ENCODE data around the gene LRRC46. TPM values are rescaled to one million over a fixed set of nuclear protein-coding genes. Genes with fewer than 3 reads are reported as not detected.
A peak's percentile ranks its signal among the peaks of the same experiment; 100 is the strongest.

LRRC46 gene
- total and polyA plus RNA-seq, 9 of the 15 experiments (the other 6 are each of a cell fraction or from before 2014, with no cell fraction given), result 0.39 to 1.4 (median 0.53) TPM; not detected in 1

GRCh38 chr17:47872651-47873161, 41.2 kb downstream of the LRRC46 start:
- POLR2A ChIA-PET, result interaction anchor here (0.5 to 1.6 kb wide), 3 partner anchors 12 to 733 kb away, joined by 3 to 6 read pairs (median 4); no protein-coding TSS in a partner anchor
- no peak for TF ChIP-seq ZNF609 (CRISPR knock-in tag; IDR thresholded peaks at IDR 0.05; ENCODE audit: borderline replicate concordance)
- 0 out of 2 replicates have a peak, but pooled peaks have one; percentile 66 for TF ChIP-seq RBM14 (IDR thresholded peaks at IDR 0.05; ENCODE audit: borderline replicate concordance, insufficient read depth, low read depth, low read length)
- no peak for TF ChIP-seq ZNF76 (CRISPR knock-in tag; IDR thresholded peaks at IDR 0.05; ENCODE audit: borderline replicate concordance)
- no peak for TF ChIP-seq TSHZ1 (CRISPR knock-in tag; IDR thresholded peaks at IDR 0.05)
- TF ChIP-seq TFAP4 (CRISPR knock-in tag; IDR thresholded peaks at IDR 0.05; ENCODE audit: borderline replicate concordance), result peak; percentile 27; the same call in 1 of the 2 replicates

More at GRCh38 chr17:47872651-47873161, 41.2 kb downstream of the LRRC46 start:
- peaks cover 47 to 55% of the 10 kb centered on the region in 2 experiments for H3K4me1 ChIP-seq (replicated peaks in 1 of 2; ENCODE audit: control insufficient read depth in 2 of 2, insufficient read depth in 2 of 2, low read length in 2 of 2)
- no peaks in the 10 kb centered on the region for H3K36me3 ChIP-seq (ENCODE audit: control insufficient read depth, insufficient read depth, low read length)
- no peak overlapping the region for H3K4me3 ChIP-seq
- WGBS (ENCODE audit: insufficient coverage, low coverage, missing lambda C conversion rate), result 65% methylated on average over 15 of the region's 15 CpGs
- no peak overlapping the region for H3K4me2 ChIP-seq (ENCODE audit: insufficient read depth, low read length)
- CTCF ChIA-PET (ENCODE audit: low intra/inter-chr PET ratio), result no interaction called here
- no peaks in the 10 kb centered on the region for H3K9me1 ChIP-seq (ENCODE audit: control insufficient read depth, insufficient read depth, low read length)
- peak overlapping the region in 1 of 2 experiments; percentile 74; a peak in 2 of 4 replicates for H3K9ac ChIP-seq (ENCODE audit: insufficient read depth in 1 of 2, low read depth in 2 of 2, low read length in 2 of 2)
- FAIRE-seq, result no peak
- in situ Hi-C loops (cut with MboI), result no loop called here
- no peak overlapping the region for H2AFZ ChIP-seq (ENCODE audit: low read depth, low read length)
- no peak for ATAC-seq
- intact Hi-C loops (cut with micrococcal nuclease), result no loop called here
- no peaks in the 10 kb centered on the region for H3K9me3 ChIP-seq (replicated peaks; ENCODE audit: control insufficient read depth, insufficient read depth, low read depth, low read length)
- H3K27me3 ChIP-seq (ENCODE audit: control insufficient read depth in 2 of 2, insufficient read depth in 2 of 2, low read length in 2 of 2), result no peaks in the 10 kb centered on the region
- no peaks in the 10 kb centered on the region for H3K79me2 ChIP-seq (ENCODE audit: control insufficient read depth, insufficient read depth, low read length)
- no peak for DNase-seq (ENCODE audit: extremely low read depth in 1 of 4, low spot score in 3 of 4)
- no TSS peak for BruUV-seq (replicated peaks)
- no peaks in the 10 kb centered on the region for H4K20me1 ChIP-seq (replicated peaks; ENCODE audit: control insufficient read depth, insufficient read depth, low read length)
- no peak overlapping the region for H3K27ac ChIP-seq (ENCODE audit: extremely low read depth, low read depth, low read length)
